Fibroblast of villous mesenchyme (primary cell): ENCODE data around the gene TMTC1. TPM values are rescaled to one million over a fixed set of nuclear protein-coding genes. Genes with fewer than 3 reads are reported as not detected.

Source experiments
- DNase-seq: peaks from one replicate; pipeline ENCODE4 v3.0.0-alpha.2; 2010; ENCODE audit warnings: low read depth
- H3K4me3 ChIP-seq: 2 replicates; pipeline ENCODE4 v1.5.1; 2011; ENCODE audit warnings: low read depth, mild to moderate bottlenecking, low read length
- CTCF ChIP-seq: IDR thresholded peaks from 2 replicates; pipeline ENCODE4 v1.5.1; 2012; ENCODE audit warnings: low read depth, mild to moderate bottlenecking, low read length; ENCODE audit not compliant: insufficient read depth
- total RNA-seq: library from RNA; depleted of rRNA; stranded (reverse); fragments of >200 nt; gene quantifications from 2 replicates; pipeline ENCODE4 v1.2.3, GENCODE V29; 2012

TMTC1 gene
- total RNA-seq, 1 donor, result 33.2 TPM

- DNase-seq, result no peak
- no peak overlapping the region for H3K4me3 ChIP-seq
- TF ChIP-seq CTCF, result no peak
These were observed 15.4 kb downstream of the TMTC1 start for GRCh38 chr12:29768372-29768771.

GRCh38 chr12:29763301-29763683 is 20.4 kb downstream of the TMTC1 start:
- no peak overlapping the region for H3K4me3 ChIP-seq
- no peak for TF ChIP-seq CTCF
- no peak for DNase-seq

GRCh38 chr12:29762637-29763300 is 21.0 kb downstream of the TMTC1 start:
- no peak overlapping the region for H3K4me3 ChIP-seq
- no peak for DNase-seq
- no peak for TF ChIP-seq CTCF

GRCh38 chr12:29759950-29760349 is 23.8 kb downstream of the TMTC1 start:
- no peak for TF ChIP-seq CTCF
- no peak for DNase-seq
- H3K4me3 ChIP-seq, result no peak overlapping the region

GRCh38 chr12:29756741-29757390 is 26.9 kb downstream of the TMTC1 start:
- TF ChIP-seq CTCF, result no peak
- DNase-seq, result no peak
- H3K4me3 ChIP-seq, result no peak overlapping the region

GRCh38 chr12:29754235-29755189 is 29.2 kb downstream of the TMTC1 start:
- DNase-seq, result no peak
- no peak overlapping the region for H3K4me3 ChIP-seq
- no peak for TF ChIP-seq CTCF
